Hepatocyte (in vitro differentiated cells): ENCODE data around the gene GABBR2. TPM values are rescaled to one million over a fixed set of nuclear protein-coding genes. Genes with fewer than 3 reads are reported as not detected.

Experiments used
- DNase-seq: peaks from one replicate; pipeline ENCODE4 v3.0.0-alpha.2; 2016; ENCODE audit warnings: low spot score
- H2AFZ ChIP-seq: fragments of 200-600 bp; sonication (generic); 2 replicates; pipeline ENCODE4 v1.6.0; 2016; ENCODE audit warnings: antibody characterized with exemption, mild to moderate bottlenecking
- H3K27ac ChIP-seq: fragments of 200-600 bp; sonication (generic); 2 replicates; pipeline ENCODE4 v1.5.1; 2016; ENCODE audit warnings: mild to moderate bottlenecking
- H3K27me3 ChIP-seq: fragments of 200-600 bp; sonication (generic); 2 replicates; pipeline ENCODE4 v1.6.1; 2016
- H3K36me3 ChIP-seq: fragments of 200-600 bp; sonication (generic); replicated peaks from 2 replicates; pipeline ENCODE4 v1.5.1; 2016; ENCODE audit warnings: low read depth; ENCODE audit not compliant: insufficient read depth
- H3K4me1 ChIP-seq: fragments of 200-600 bp; sonication (generic); 2 replicates; pipeline ENCODE4 v1.5.1; 2016; ENCODE audit warnings: mild to moderate bottlenecking, moderate library complexity; ENCODE audit not compliant: insufficient read depth
- H3K4me2 ChIP-seq: fragments of 200-600 bp; sonication (generic); 2 replicates; pipeline ENCODE4 v1.6.0; 2016
- H3K4me3 ChIP-seq: fragments of 200-600 bp; sonication (generic); 2 replicates; pipeline ENCODE4 v1.5.1; 2016; ENCODE audit warnings: mild to moderate bottlenecking
- H3K79me2 ChIP-seq: fragments of 200-600 bp; sonication (generic); 2 replicates; pipeline ENCODE4 v1.6.0; 2017; ENCODE audit warnings: mild to moderate bottlenecking
- H3K9me2 ChIP-seq: fragments of 200-600 bp; sonication (generic); replicated peaks from 2 replicates; pipeline ENCODE4 v1.6.0; 2017; ENCODE audit warnings: mild to moderate bottlenecking; ENCODE audit not compliant: insufficient read depth
- H3K9me3 ChIP-seq: fragments of 200-600 bp; sonication (generic); 2 replicates; pipeline ENCODE4 v1.5.1; 2016; ENCODE audit warnings: low read depth, mild to moderate bottlenecking
- H4K20me1 ChIP-seq: fragments of 200-600 bp; sonication (generic); 2 replicates; pipeline ENCODE4 v1.6.0; 2016; ENCODE audit warnings: mild to moderate bottlenecking; ENCODE audit not compliant: insufficient read depth, poor library complexity, severe bottlenecking
- CTCF ChIP-seq: fragments of 200-600 bp; sonication (generic); IDR thresholded peaks from 2 replicates; pipeline ENCODE4 v1.5.1; 2016; ENCODE audit warnings: antibody characterized with exemption, mild to moderate bottlenecking; ENCODE audit not compliant: poor library complexity
- EZH2 ChIP-seq: fragments of 200-600 bp; sonication (generic); IDR thresholded peaks from 2 replicates; pipeline ENCODE4 v1.6.1; 2016; ENCODE audit warnings: antibody characterized with exemption, mild to moderate bottlenecking, borderline replicate concordance
- EZH2phosphoT487 ChIP-seq: fragments of 200-600 bp; sonication (generic); IDR thresholded peaks from one replicate; pipeline ENCODE4 v1.6.1; 2018; ENCODE audit warnings: antibody characterized with exemption, mild to moderate bottlenecking, low read depth, moderate library complexity; ENCODE audit not compliant: unreplicated experiment, severe bottlenecking
- WGBS: methylation state at CpG from one replicate; pipeline ENCODE4 v1.1.6; 2016; ENCODE audit warnings: low lambda C conversion rate; ENCODE audit errors: missing lambda C conversion rate; 5-methylcytosine and 5-hydroxymethylcytosine counted together
- polyA plus RNA-seq: library from polyadenylated mRNA; unstranded; fragments of >200 nt; fragmentation: Nextera tagmentation; extraction: Ambion mirVana; gene quantifications from 2 replicates; pipeline ENCODE4 v1.2.1, GENCODE V29; 2016
- total RNA-seq: library from RNA; depleted of rRNA; stranded (reverse); fragments of >200 nt; gene quantifications from 2 replicates; pipeline ENCODE4 v1.2.3, GENCODE V29; 2014

Gene GABBR2
- total and polyA plus RNA-seq, 2 experiments from 2014 or later = 0.20 to 0.28 TPM

- Histone ChIP-seq H3K36me3 (no peaks in the 10 kb centered on the region), H2AFZ (no peak overlapping the region), H3K79me2 (no peaks in the 10 kb centered on the region), H3K27me3 (no peaks in the 10 kb centered on the region), H3K27ac (no peak overlapping the region), H3K4me3 (no peak overlapping the region), H4K20me1 (no peaks in the 10 kb centered on the region), H3K9me2 (no peaks in the 10 kb centered on the region), H3K4me1 (peaks cover 10% of the 10 kb centered on the region), H3K4me2 (no peak overlapping the region), H3K9me3 (no peaks in the 10 kb centered on the region)
- no peak for TF ChIP-seq EZH2phosphoT487
- TF ChIP-seq EZH2 = no peak
- no peak for TF ChIP-seq CTCF
- WGBS = 88% methylated on average over 9 of the region's 9 CpGs
- no peak for DNase-seq
Observed at GRCh38 chr9:98370300-98370975, 338.3 kb downstream of the GABBR2 start.

GRCh38 chr9:98369896-98370295 lies 338.8 kb downstream of the GABBR2 start:
- Histone ChIP-seq H3K4me1 (peaks cover 4% of the 10 kb centered on the region), H3K9me2 (no peaks in the 10 kb centered on the region), H3K27me3 (no peaks in the 10 kb centered on the region), H2AFZ (no peak overlapping the region), H3K79me2 (no peaks in the 10 kb centered on the region), H3K4me2 (no peak overlapping the region), H3K27ac (no peak overlapping the region), H3K36me3 (no peaks in the 10 kb centered on the region), H3K9me3 (no peaks in the 10 kb centered on the region), H4K20me1 (no peaks in the 10 kb centered on the region), H3K4me3 (no peak overlapping the region)
- TF ChIP-seq EZH2phosphoT487 (no peak), EZH2 (no peak), CTCF (no peak)
- DNase-seq = no peak
- 100% methylated on average over 2 of the region's 2 CpGs for WGBS

- H3K79me2 ChIP-seq = no peaks in the 10 kb centered on the region
- H3K9me2 ChIP-seq = no peaks in the 10 kb centered on the region
- no peak overlapping the region for H3K4me2 ChIP-seq
- H4K20me1 ChIP-seq = no peaks in the 10 kb centered on the region
- H3K27ac ChIP-seq = no peak overlapping the region
- TF ChIP-seq CTCF = no peak
- TF ChIP-seq EZH2phosphoT487 = no peak
- TF ChIP-seq EZH2 = no peak
- 87% methylated on average over 2 of the region's 2 CpGs for WGBS
- peaks cover 4% of the 10 kb centered on the region for H3K4me1 ChIP-seq
- H3K4me3 ChIP-seq = no peak overlapping the region
- H3K9me3 ChIP-seq = no peaks in the 10 kb centered on the region
- no peak for DNase-seq
- no peaks in the 10 kb centered on the region for H3K36me3 ChIP-seq
- no peak overlapping the region for H2AFZ ChIP-seq
- no peaks in the 10 kb centered on the region for H3K27me3 ChIP-seq
Observed at GRCh38 chr9:98369471-98369870, 339.3 kb downstream of the GABBR2 start.

- no peaks in the 10 kb centered on the region for H3K9me3 ChIP-seq
Observed at GRCh38 chr9:98369066-98369425, 339.7 kb downstream of the GABBR2 start.

More at GRCh38 chr9:98369066-98369425, 339.7 kb downstream of the GABBR2 start:
- no peak for DNase-seq
- TF ChIP-seq CTCF = no peak
- no peak for TF ChIP-seq EZH2
- TF ChIP-seq EZH2phosphoT487 = no peak
- no peak overlapping the region for H2AFZ ChIP-seq
- no peaks in the 10 kb centered on the region for H3K36me3 ChIP-seq
- no peak overlapping the region for H3K4me2 ChIP-seq
- H4K20me1 ChIP-seq = no peaks in the 10 kb centered on the region
- 89% methylated on average over 6 of the region's 6 CpGs for WGBS
- H3K4me1 ChIP-seq = peaks cover 3% of the 10 kb centered on the region
- H3K4me3 ChIP-seq = no peak overlapping the region
- H3K79me2 ChIP-seq = no peaks in the 10 kb centered on the region
- no peaks in the 10 kb centered on the region for H3K27me3 ChIP-seq
- no peak overlapping the region for H3K27ac ChIP-seq
- no peaks in the 10 kb centered on the region for H3K9me2 ChIP-seq
